HCT116 (cell line): ENCODE results near the gene POP5. TPM values are rescaled to one million over a fixed set of nuclear protein-coding genes. Genes with fewer than 3 reads are reported as not detected.

ENCODE experiments used
- ATAC-seq: fragments of 200-7000 bp; cut with Tn5 transposase; 2 replicates; pipeline ENCODE4 v1.9.1; 2020; ENCODE audit warnings: mild to moderate bottlenecking, moderate library complexity
- BruUV-seq: library from RNA; stranded (reverse); fragments of 400-500 nt; replicated peaks from 2 replicates; lab custom pipeline; 2021; lab: Mats Ljungman, UMichigan
- CTCF ChIA-PET: fragments of 300-600 bp; sonication (Branson Sonifier 250); formaldehyde crosslinking; loops from one replicate; lab custom pipeline; 2021; ENCODE audit warnings: antibody characterized with exemption; lab: Charles Lee
- POLR2A ChIA-PET: fragments of 300-600, 350-600 bp; sonication (Branson Sonifier 250); formaldehyde crosslinking; loops from one replicate; lab custom pipeline; 2021; ENCODE audit warnings: antibody characterized with exemption; lab: Charles Lee
- RAD21 ChIA-PET, 2 experiments: fragments of 300-600 bp; sonication (Branson Sonifier 250); formaldehyde crosslinking; loops; one replicate each; lab custom pipeline; 2023; ENCODE audit warnings: low total read pairs in 2 of 2; ENCODE audit not compliant: uncharacterized antibody in 2 of 2, unreplicated experiment in 2 of 2, low non-redundant PET in 1 of 2; lab: Charles Lee
- DNase-seq: peaks from one replicate; pipeline ENCODE4 v3.0.0-alpha.2; 2010; ENCODE audit warnings: low read depth, low spot score
- H2AFZ ChIP-seq: fragments of 200-600 bp; shearing (Covaris generic), sonication (generic); 2 replicates; pipeline ENCODE4 v1.6.1; 2017; ENCODE audit warnings: low read depth, mixed run types, mixed read lengths, antibody characterized with exemption, low read length; ENCODE audit not compliant: poor library complexity, severe bottlenecking
- H3K27ac ChIP-seq: 2 replicates; pipeline ENCODE4 v1.5.1; 2012; ENCODE audit warnings: low read depth, low read length
- H3K27me3 ChIP-seq: fragments of 200-600 bp; sonication (generic); 2 replicates; pipeline ENCODE4 v1.6.1; 2016; ENCODE audit warnings: mixed run types, low read length, mixed read lengths; ENCODE audit not compliant: insufficient read depth
- H3K36me3 ChIP-seq, 2 experiments: fragments of 200-500 bp in 1 of 2; fragments of 200-600 bp in 1 of 2; sonication (Bioruptor generic) in 1 of 2; sonication (generic) in 1 of 2; 2 replicates each; pipeline versions ENCODE4 v1.5.1 to v1.6.1; 2014 to 2016; ENCODE audit warnings: low read length in 2 of 2, inconsistent platforms in 1 of 2, mixed read lengths in 1 of 2, mixed run types in 1 of 2; ENCODE audit not compliant: insufficient read depth in 2 of 2, control insufficient read depth in 1 of 2
- H3K4me1 ChIP-seq, 2 experiments: fragments of 200-600 bp in 1 of 2; sonication (generic) in 1 of 2; 2 replicates each; pipeline versions ENCODE4 v1.5.1 to v1.6.1; 2012 to 2017; ENCODE audit warnings: low read length in 2 of 2, inconsistent platforms in 1 of 2, mild to moderate bottlenecking in 1 of 2, mixed read lengths in 1 of 2, mixed run types in 1 of 2, moderate library complexity in 1 of 2; ENCODE audit not compliant: insufficient read depth in 2 of 2, control insufficient read depth in 1 of 2
- H3K4me2 ChIP-seq: fragments of 200-600 bp; sonication (generic); 2 replicates; pipeline ENCODE4 v1.6.1; 2017; ENCODE audit warnings: mixed run types, low read length, mixed read lengths
- H3K4me3 ChIP-seq, 2 experiments: fragments of 200-600 bp in 1 of 2; sonication (generic) in 1 of 2; replicated peaks in 1 of 2; 2 replicates each; pipeline ENCODE4 v1.5.1; 2011 to 2016; ENCODE audit warnings: low read length in 2 of 2, control low read depth in 1 of 2, low read depth in 1 of 2, mild to moderate bottlenecking in 1 of 2, mixed read lengths in 1 of 2, mixed run types in 1 of 2
- H3K79me2 ChIP-seq: fragments of 200-600 bp; sonication (generic); 2 replicates; pipeline ENCODE4 v1.6.1; 2017; ENCODE audit warnings: mild to moderate bottlenecking, mixed run types, low read length, moderate library complexity, mixed read lengths; ENCODE audit not compliant: insufficient read depth
- H3K9ac ChIP-seq: fragments of 200-600 bp; sonication (generic); 2 replicates; pipeline ENCODE4 v1.6.1; 2016; ENCODE audit warnings: low read length, mixed read lengths
- H3K9me2 ChIP-seq: fragments of 200-600 bp; sonication (generic), shearing (Covaris generic); 2 replicates; pipeline ENCODE4 v1.6.1; 2017; ENCODE audit warnings: mixed run types, mild to moderate bottlenecking, moderate library complexity; ENCODE audit not compliant: insufficient read depth
- H3K9me3 ChIP-seq, 2 experiments: fragments of 200-500 bp in 1 of 2; fragments of 200-600 bp in 1 of 2; sonication (Bioruptor generic) in 1 of 2; sonication (generic) in 1 of 2; 2 replicates each; pipeline ENCODE4 v1.6.1; 2014 to 2017; ENCODE audit warnings: low read length in 2 of 2, mixed read lengths in 2 of 2, inconsistent platforms in 1 of 2, low read depth in 1 of 2, mild to moderate bottlenecking in 1 of 2, mixed run types in 1 of 2, moderate library complexity in 1 of 2; ENCODE audit not compliant: control insufficient read depth in 1 of 2, insufficient read depth in 1 of 2
- H4K20me1 ChIP-seq: fragments of 200-600 bp; sonication (generic), shearing (Covaris generic); 2 replicates; pipeline ENCODE4 v1.6.1; 2017; ENCODE audit warnings: mixed run types, mild to moderate bottlenecking, moderate library complexity; ENCODE audit not compliant: insufficient read depth
- EGR1 ChIP-seq: IDR thresholded peaks from 2 replicates; pipeline ENCODE4 v1.6.1; 2012; ENCODE audit warnings: low read depth
- EZH2 ChIP-seq: fragments of 200-600 bp; sonication (generic); IDR thresholded peaks from 2 replicates; pipeline ENCODE4 v1.6.1; 2017; ENCODE audit warnings: antibody characterized with exemption, mixed run types
- EZH2phosphoT487 ChIP-seq: fragments of 200-600 bp; IDR thresholded peaks from 2 replicates; pipeline ENCODE4 v1.6.1; 2018; ENCODE audit warnings: antibody characterized with exemption, borderline replicate concordance
- JUND ChIP-seq: IDR thresholded peaks from 2 replicates; pipeline ENCODE4 v1.6.1; 2012
- POLR2AphosphoS5 ChIP-seq: IDR thresholded peaks from 2 replicates; pipeline ENCODE4 v1.6.1; 2011; ENCODE audit warnings: mild to moderate bottlenecking, low read depth, low read length, moderate library complexity
- SP1 ChIP-seq: IDR thresholded peaks from 2 replicates; pipeline ENCODE4 v1.6.1; 2012; ENCODE audit warnings: low read depth
- ZBTB33 ChIP-seq: IDR thresholded peaks from 2 replicates; pipeline ENCODE4 v1.6.1; 2011; ENCODE audit warnings: mild to moderate bottlenecking, low read length, moderate library complexity; ENCODE audit not compliant: insufficient replicate concordance; ENCODE audit errors: extremely low read depth
- ZNF274 ChIP-seq: fragments of 200-500 bp; sonication (Bioruptor generic); IDR thresholded peaks from 2 replicates; pipeline ENCODE4 v1.6.1; 2014; ENCODE audit warnings: mild to moderate bottlenecking, low read depth, low read length, inconsistent platforms
- intact Hi-C: fragments of 100-400 bp; cut with micrococcal nuclease; formaldehyde crosslinking; loops from 2 replicates; pipeline ENCODE4 v1.10.0; 2022
- total RNA-seq: library from RNA; stranded (reverse); gene quantifications from one replicate; pipeline ENCODE4 v1.2.1, GENCODE V29; 2021; ENCODE audit not compliant: unreplicated experiment
- TF ChIP-seq, protein P1 (sequence below), 3 experiments: fragments of 200-600 bp in 1 of 3; sonication (generic) in 1 of 3; IDR thresholded peaks in 2 of 3; conservative IDR thresholded peaks in 1 of 3; 2 replicates each; pipeline ENCODE4 v1.5.1; 2012 to 2017; ENCODE audit warnings: low read depth in 2 of 3, low read length in 2 of 3, antibody characterized with exemption in 1 of 3, borderline replicate concordance in 1 of 3, control low read depth in 1 of 3, mild to moderate bottlenecking in 1 of 3, mixed read lengths in 1 of 3, mixed run types in 1 of 3, moderate library complexity in 1 of 3; ENCODE audit not compliant: insufficient read depth in 1 of 3

POP5 gene
- total RNA-seq, 1 experiment from 2014 or later, result 66.9 TPM

DNA sequence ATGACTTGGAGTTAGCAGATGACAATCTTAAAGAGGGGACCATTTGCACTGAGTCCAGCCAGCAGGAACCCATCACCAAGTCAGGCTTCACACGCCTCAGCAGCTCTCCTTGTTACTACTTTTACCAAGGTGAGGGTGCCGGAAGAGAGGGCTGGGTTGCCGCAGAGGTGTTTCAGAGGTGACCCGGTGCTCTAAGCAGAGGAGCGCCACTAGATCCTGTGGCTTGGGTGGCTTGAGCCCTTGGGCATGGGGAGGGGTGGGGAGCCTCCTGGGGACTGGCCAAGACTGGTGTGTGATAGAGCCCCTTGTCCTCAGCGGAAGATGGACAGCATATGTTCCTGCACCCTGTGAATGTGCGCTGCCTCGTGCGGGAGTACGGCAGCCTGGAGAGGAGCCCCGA lies 17.7 kb downstream of the POP5 start:
- H3K36me3 ChIP-seq, result peaks cover 52 to 59% of the 10 kb centered on the region in 2 experiments
- H4K20me1 ChIP-seq, result no peaks in the 10 kb centered on the region
- TF ChIP-seq EGR1, result no peak
- no peak for TF ChIP-seq ZBTB33
- no peak for TF ChIP-seq SP1
- TF ChIP-seq, all 23 proteins: peak for 0
- Histone ChIP-seq H3K79me2 (peaks cover 13% of the 10 kb centered on the region), H3K27me3 (no peaks in the 10 kb centered on the region), H3K4me2 (no peak overlapping the region), H3K4me3 (no peak overlapping the region), H3K9ac (no peak overlapping the region), H3K9me2 (no peaks in the 10 kb centered on the region), H3K9me3 (no peaks in the 10 kb centered on the region), H2AFZ (no peak overlapping the region), H3K4me1 (no peaks in the 10 kb centered on the region), H3K27ac (no peak overlapping the region)
- DNase-seq, result no peak
- intact Hi-C loops, result no loop called here
- BruUV-seq, result no TSS peak
- POLR2A ChIA-PET, result no interaction called here
- RAD21 ChIA-PET, result no interaction called here
- CTCF ChIA-PET, result no interaction called here
- ATAC-seq, result no peak

- Histone ChIP-seq H3K27me3 (no peaks in the 10 kb centered on the region), H3K79me2 (peaks cover 13% of the 10 kb centered on the region), H2AFZ (no peak overlapping the region), H3K4me2 (no peak overlapping the region), H3K27ac (no peak overlapping the region), H3K9ac (no peak overlapping the region), H3K36me3 (peaks cover 53 to 61% of the 10 kb centered on the region in 2 experiments), H3K4me1 (no peaks in the 10 kb centered on the region), H3K9me2 (no peaks in the 10 kb centered on the region), H4K20me1 (no peaks in the 10 kb centered on the region), H3K4me3 (no peak overlapping the region), H3K9me3 (no peaks in the 10 kb centered on the region)
- CTCF ChIA-PET, result no interaction called here
- RAD21 ChIA-PET, result no interaction called here
- BruUV-seq, result no TSS peak
- POLR2A ChIA-PET, result no interaction called here
- intact Hi-C loops, result no loop called here
- TF ChIP-seq, protein P1, sequence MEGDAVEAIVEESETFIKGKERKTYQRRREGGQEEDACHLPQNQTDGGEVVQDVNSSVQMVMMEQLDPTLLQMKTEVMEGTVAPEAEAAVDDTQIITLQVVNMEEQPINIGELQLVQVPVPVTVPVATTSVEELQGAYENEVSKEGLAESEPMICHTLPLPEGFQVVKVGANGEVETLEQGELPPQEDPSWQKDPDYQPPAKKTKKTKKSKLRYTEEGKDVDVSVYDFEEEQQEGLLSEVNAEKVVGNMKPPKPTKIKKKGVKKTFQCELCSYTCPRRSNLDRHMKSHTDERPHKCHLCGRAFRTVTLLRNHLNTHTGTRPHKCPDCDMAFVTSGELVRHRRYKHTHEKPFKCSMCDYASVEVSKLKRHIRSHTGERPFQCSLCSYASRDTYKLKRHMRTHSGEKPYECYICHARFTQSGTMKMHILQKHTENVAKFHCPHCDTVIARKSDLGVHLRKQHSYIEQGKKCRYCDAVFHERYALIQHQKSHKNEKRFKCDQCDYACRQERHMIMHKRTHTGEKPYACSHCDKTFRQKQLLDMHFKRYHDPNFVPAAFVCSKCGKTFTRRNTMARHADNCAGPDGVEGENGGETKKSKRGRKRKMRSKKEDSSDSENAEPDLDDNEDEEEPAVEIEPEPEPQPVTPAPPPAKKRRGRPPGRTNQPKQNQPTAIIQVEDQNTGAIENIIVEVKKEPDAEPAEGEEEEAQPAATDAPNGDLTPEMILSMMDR (IDR thresholded peaks at IDR 0.05 in 2 of 3, conservative IDR thresholded peaks at IDR 0.05 in 1 of 3; ENCODE audit: borderline replicate concordance in 1 of 3, insufficient read depth in 1 of 3, low read depth in 2 of 3, low read length in 2 of 3), result no peak
- TF ChIP-seq EZH2 (no peak), EZH2phosphoT487 (no peak), SP1 (no peak), ZNF274 (no peak), JUND (no peak), POLR2AphosphoS5 (no peak)
- no peak for DNase-seq
- no peak for ATAC-seq
Measured at GRCh38 chr12:120562906-120563305, 18.3 kb downstream of the POP5 start.
